C4-2B (cell line): Measurements from ENCODE around the gene ANKRD11.

Experiments
- H3K27ac ChIP-seq: fragments of 450-650 bp; 2 replicates; pipeline ENCODE4 v1.5.1; 2017
- CTCF ChIP-seq: fragments of 450-650 bp; conservative IDR thresholded peaks from 2 replicates; pipeline ENCODE4 v1.5.1; 2017; ENCODE audit warnings: mild to moderate bottlenecking
- ZFX ChIP-seq: fragments of 450-650 bp; IDR thresholded peaks from 2 replicates; pipeline ENCODE4 v1.6.1; 2017

Gene ANKRD11

DNA sequence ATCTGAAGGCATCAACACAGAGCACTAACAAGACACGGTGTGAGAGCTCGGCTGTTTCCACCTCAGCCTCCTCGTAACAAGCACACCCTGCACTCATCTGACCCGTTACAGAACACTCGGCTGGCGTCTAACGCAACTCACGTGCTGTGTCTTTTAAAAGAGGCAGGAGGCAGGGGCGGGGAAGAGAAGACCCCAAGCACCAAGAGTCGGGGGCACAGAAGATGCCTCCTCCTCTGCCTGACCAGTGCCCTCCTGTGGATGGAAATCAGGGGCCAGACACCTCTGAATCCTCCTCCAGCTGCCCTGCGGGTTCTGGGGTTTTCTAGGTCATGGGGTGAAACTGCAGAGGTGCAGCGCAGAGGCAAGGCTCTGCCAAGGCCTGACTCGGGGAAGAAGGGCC is 198.6 kb downstream of the ANKRD11 start:
- no peak overlapping the region for H3K27ac ChIP-seq
- TF ChIP-seq CTCF (no peak), ZFX (no peak)

DNA sequence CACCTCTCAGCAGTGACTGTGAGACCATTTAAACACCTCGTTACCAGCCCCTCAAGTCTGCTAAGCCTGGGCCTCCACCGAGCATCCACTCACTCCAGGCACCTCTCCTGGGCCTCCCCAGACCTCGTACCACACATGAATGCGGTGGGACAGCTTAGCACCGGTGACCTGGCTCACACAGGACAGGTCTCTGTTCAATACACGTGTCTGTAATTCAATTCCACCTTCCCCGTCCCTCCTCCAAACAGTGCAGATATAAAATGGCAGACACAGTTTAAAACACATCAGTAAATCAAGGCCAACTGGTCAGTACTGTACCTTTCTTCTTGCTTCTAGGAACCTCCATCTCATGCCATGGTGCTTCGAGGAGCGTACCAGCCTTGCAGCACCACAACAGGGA is 199.0 kb downstream of the ANKRD11 start:
- TF ChIP-seq ZFX (no peak), CTCF (no peak)
- H3K27ac ChIP-seq, result no peak overlapping the region

DNA sequence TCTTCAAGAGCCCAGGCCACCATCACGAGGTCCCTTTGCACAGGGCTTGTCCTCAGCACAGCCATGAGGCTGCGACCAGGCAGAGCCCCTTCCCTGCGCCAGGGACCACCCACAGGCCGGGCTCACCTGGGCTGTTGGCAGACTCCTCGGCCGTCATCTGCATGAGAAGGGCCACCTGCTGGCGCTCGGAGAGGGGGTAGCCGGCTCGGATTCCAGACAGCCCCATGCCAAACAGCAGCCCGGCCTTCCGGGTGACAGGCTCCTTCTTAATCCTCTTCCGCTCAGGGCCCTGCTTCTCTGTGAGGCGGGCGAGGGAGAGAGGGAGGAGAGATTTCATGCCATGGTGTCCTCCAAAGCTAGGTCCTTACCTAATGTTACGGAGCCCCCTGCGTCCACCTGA is 199.5 kb downstream of the ANKRD11 start:
- no peak overlapping the region for H3K27ac ChIP-seq

DNA sequence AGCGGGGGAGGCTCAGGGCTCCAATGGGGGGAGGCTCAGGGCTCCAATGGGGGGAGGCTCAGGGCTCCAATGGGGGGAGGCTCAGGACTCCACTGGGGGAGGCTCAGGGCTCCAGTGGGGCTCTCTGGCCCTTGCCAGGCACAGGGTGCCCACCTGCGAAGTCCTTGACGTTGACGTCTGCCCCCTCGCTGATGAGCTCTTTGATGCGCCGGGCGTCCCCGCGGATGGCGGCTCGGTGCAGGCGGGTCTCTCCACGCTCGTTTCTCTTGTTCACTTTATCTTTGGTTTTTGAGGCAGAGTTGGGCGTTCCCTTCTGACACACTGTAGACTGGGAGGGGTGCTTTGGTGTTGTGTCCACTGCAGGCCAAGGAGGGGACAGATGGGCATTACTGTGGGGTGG is 199.9 kb downstream of the ANKRD11 start:
- TF ChIP-seq ZFX (no peak), CTCF (no peak)
- H3K27ac ChIP-seq, result no peak overlapping the region

More for the DNA sequence above, 199.5 kb downstream of the ANKRD11 start:
- TF ChIP-seq ZFX, result no peak

- TF ChIP-seq ZFX (no peak), CTCF (peak; percentile 95)
Measured at GRCh38 chr16:89289428-89290395, 200.6 kb downstream of the ANKRD11 start.

GRCh38 chr16:89288966-89289365 is 201.4 kb downstream of the ANKRD11 start:
- no peak overlapping the region for H3K27ac ChIP-seq
- TF ChIP-seq CTCF (no peak), ZFX (no peak)

More at GRCh38 chr16:89289428-89290395, 200.6 kb downstream of the ANKRD11 start:
- no peak overlapping the region for H3K27ac ChIP-seq

DNA sequence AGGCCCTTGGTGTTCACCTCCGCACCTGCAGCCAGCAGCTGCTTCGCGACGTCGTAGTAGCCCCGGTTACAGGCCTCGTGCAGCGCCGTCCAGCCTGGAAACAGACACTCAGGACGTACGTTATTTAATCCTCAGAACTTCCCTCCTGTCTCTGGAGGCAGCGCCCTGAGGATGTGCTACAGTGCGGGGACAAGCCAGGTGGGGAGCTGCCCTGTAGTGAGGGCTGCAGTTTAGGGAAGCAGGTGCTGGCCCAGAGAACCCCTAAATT is 201.8 kb downstream of the ANKRD11 start:
- no peak overlapping the region for H3K27ac ChIP-seq
- no peak for TF ChIP-seq ZFX
- no peak for TF ChIP-seq CTCF
